Chondrocyte (in vitro differentiated cells): Measurements from ENCODE around the gene NELL1. TPM values are rescaled to one million over a fixed set of nuclear protein-coding genes. Genes with fewer than 3 reads are reported as not detected.

ENCODE experiments used
- DNase-seq: peaks from one replicate; pipeline ENCODE4 v3.0.0; 2021; ENCODE audit warnings: mixed read lengths, low spot score
- H3K27ac Mint-ChIP-seq: one replicate; pipeline ENCODE4 v1.8.0; 2021; ENCODE audit warnings: mild to moderate bottlenecking, moderate library complexity, mixed read lengths; ENCODE audit not compliant: unreplicated experiment
- H3K27me3 Mint-ChIP-seq: 2 replicates; pipeline ENCODE4 v1.8.0; 2021; ENCODE audit warnings: low read depth, mixed read lengths
- H3K36me3 Mint-ChIP-seq: 2 replicates; pipeline ENCODE4 v1.8.0; 2021; ENCODE audit warnings: low read depth, mixed read lengths
- H3K4me1 Mint-ChIP-seq: 2 replicates; pipeline ENCODE4 v1.8.0; 2021; ENCODE audit warnings: low read depth, mild to moderate bottlenecking, mixed read lengths
- H3K4me3 Mint-ChIP-seq: one replicate; pipeline ENCODE4 v1.8.0; 2021; ENCODE audit warnings: mild to moderate bottlenecking, moderate library complexity, mixed read lengths; ENCODE audit not compliant: unreplicated experiment
- H3K9me3 Mint-ChIP-seq: 2 replicates; pipeline ENCODE4 v1.8.0; 2021; ENCODE audit warnings: low read depth, mixed read lengths
- CTCF ChIP-seq: fragments of 200-600 bp; sonication (generic); IDR thresholded peaks from 2 replicates; pipeline ENCODE4 v1.5.0; 2021; ENCODE audit warnings: antibody characterized with exemption, mild to moderate bottlenecking, moderate library complexity
- total RNA-seq: library from RNA; stranded (reverse); gene quantifications from 3 replicates; pipeline ENCODE4 v1.2.1, GENCODE V29; 2021

NELL1 gene
- total RNA-seq, 1 donor from 2014 or later = not detected

DNA sequence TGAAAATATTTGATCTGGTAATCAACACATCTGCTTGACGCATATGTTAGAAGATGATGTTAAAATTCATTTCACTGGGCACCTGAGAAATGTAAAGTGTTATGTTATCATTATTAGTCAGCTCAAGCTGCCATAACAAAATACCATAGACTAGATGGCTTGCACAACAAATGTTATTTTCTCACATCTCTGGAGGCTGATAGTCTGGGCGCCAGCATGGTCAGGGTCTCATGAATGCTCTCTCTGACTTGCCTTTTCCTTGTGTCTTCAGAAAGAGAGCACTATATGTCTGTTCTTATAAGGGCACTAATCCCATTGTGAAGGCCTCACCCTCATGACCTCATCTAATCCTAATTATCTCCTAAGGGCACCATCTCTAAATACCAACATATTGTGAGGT, 435.3 kb downstream of the NELL1 start:
- Mint-ChIP-seq H3K4me3 (no peak overlapping the region), H3K9me3 (peaks cover 20% of the 10 kb centered on the region), H3K27me3 (no peaks in the 10 kb centered on the region), H3K4me1 (no peaks in the 10 kb centered on the region), H3K36me3 (no peaks in the 10 kb centered on the region), H3K27ac (no peak overlapping the region)
- no peak for TF ChIP-seq CTCF
- no peak for DNase-seq

DNA sequence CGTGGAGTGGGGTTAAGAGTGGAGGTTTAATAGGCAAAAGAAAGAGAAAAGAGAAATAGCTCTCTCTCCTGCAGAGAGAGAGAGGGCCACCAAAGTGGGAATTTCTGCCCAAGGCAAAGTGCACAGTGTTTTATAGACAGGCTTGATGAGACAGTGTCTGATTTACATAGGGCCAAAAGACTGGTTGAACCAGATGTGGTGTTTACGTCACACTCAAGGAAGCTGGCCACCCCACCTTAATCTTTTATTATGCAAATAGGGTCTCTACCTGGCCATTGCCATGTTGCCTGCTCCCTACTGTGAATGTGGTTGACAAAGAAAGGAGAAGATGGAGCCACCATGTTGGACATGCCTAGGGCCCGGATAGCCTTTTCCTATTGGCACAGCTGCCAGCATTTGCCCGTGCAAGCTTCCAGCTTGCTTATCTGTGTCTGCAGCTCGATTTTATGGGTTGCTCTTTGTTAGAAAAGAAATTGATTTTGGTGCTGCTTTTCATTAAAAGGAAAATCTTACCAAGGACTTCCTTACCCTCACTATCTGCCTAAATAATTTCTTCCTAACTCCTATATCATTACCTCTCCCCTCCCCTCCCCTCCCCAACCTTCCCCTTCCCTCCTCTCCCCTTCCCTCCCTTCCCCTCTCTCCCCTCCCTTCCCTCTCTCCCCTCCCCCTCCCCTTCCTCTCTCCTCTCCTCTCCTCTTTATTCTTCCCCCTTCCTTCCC, 436.0 kb downstream of the NELL1 start:
- H3K9me3 Mint-ChIP-seq = peaks cover 19% of the 10 kb centered on the region
- no peak overlapping the region for H3K4me3 Mint-ChIP-seq
- no peaks in the 10 kb centered on the region for H3K36me3 Mint-ChIP-seq
- DNase-seq = no peak
- H3K4me1 Mint-ChIP-seq = no peaks in the 10 kb centered on the region
- H3K27me3 Mint-ChIP-seq = no peaks in the 10 kb centered on the region
- H3K27ac Mint-ChIP-seq = no peak overlapping the region
- TF ChIP-seq CTCF = no peak

DNA sequence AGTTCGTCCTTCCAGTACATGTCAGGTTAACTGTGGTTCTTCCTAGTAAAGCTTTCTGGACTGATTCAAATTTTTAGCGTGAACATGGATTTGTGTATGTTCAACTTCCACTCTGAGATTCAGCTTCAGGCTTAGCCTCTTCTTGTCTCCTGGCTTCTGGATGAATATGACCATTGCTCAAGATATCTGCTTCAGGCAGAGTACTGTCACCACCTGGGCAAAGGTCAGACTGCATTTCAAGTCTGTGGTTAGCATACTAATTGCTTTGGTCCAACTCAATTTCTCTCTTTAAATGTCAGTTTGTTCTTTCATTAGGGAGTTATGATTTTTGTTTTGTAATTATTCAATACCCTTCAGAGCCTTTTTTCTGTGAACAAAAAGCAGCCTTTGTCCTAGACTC, 440.0 kb downstream of the NELL1 start:
- peaks cover 7% of the 10 kb centered on the region for H3K9me3 Mint-ChIP-seq
- no peak for TF ChIP-seq CTCF
- H3K27ac Mint-ChIP-seq = no peak overlapping the region
- no peaks in the 10 kb centered on the region for H3K36me3 Mint-ChIP-seq
- DNase-seq = no peak
- no peak overlapping the region for H3K4me3 Mint-ChIP-seq
- no peaks in the 10 kb centered on the region for H3K4me1 Mint-ChIP-seq
- no peaks in the 10 kb centered on the region for H3K27me3 Mint-ChIP-seq

GRCh38 chr11:21110415-21110814, 441.0 kb downstream of the NELL1 start:
- H3K36me3 Mint-ChIP-seq = no peaks in the 10 kb centered on the region
- no peaks in the 10 kb centered on the region for H3K27me3 Mint-ChIP-seq
- H3K4me3 Mint-ChIP-seq = no peak overlapping the region
- DNase-seq = no peak
- TF ChIP-seq CTCF = no peak
- no peaks in the 10 kb centered on the region for H3K9me3 Mint-ChIP-seq
- no peak overlapping the region for H3K27ac Mint-ChIP-seq
- no peaks in the 10 kb centered on the region for H3K4me1 Mint-ChIP-seq

DNA sequence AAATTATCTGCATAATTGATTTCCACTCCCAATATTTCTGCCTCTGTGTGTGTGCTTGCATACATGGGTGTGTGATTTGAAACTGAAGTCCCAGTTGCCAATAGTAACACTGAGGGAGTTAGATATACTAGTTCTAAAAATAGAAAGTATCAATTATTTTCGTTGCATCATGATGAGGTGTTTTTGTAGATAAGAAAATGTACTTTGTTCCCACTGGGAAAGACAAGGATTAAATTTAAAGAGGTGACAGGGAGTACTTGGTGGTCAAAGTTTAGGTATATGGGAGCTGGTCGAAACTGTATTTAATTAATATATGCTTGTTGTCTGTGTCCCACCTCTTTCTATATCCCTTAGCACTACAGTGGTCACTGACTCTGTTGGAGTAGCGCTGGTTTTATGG, 444.5 kb downstream of the NELL1 start:
- no peak for DNase-seq
- no peak for TF ChIP-seq CTCF
- H3K27me3 Mint-ChIP-seq = peaks cover 2% of the 10 kb centered on the region
- H3K4me1 Mint-ChIP-seq = no peaks in the 10 kb centered on the region
- no peak overlapping the region for H3K27ac Mint-ChIP-seq
- no peak overlapping the region for H3K4me3 Mint-ChIP-seq
- peaks cover 2% of the 10 kb centered on the region for H3K9me3 Mint-ChIP-seq
- no peaks in the 10 kb centered on the region for H3K36me3 Mint-ChIP-seq
